Ramos (cell line): ENCODE measurements around the gene IHH.

Experiments used
- in situ Hi-C: fragments of 300-500 bp; cut with MboI; formaldehyde crosslinking; loops from one replicate; pipeline ENCODE4 v1.14.3; 2022; ENCODE audit warnings: low sequenced_read_pairs; ENCODE audit not compliant: unreplicated experiment

The IHH gene

GRCh38 chr2:219060821-219061791 is at the start of gene IHH:
Gene IHH (minus strand): TSS chr2:219060921. CDS start chr2:219060467, 454 bp downstream.
- in situ Hi-C loops, result no loop called here

GRCh38 chr2:219109471-219109870 is 48.8 kb upstream of the IHH start:
- in situ Hi-C loops, result no loop called here

- in situ Hi-C loops, result no loop called here
These were observed 47.0 kb upstream of the IHH start for GRCh38 chr2:219107758-219108157.

GRCh38 chr2:219106251-219106650 is 45.5 kb upstream of the IHH start:
- in situ Hi-C loops, result no loop called here

- in situ Hi-C loops, result no loop called here
These were observed 43.6 kb upstream of the IHH start for GRCh38 chr2:219104107-219105035.

- in situ Hi-C loops, result no loop called here
These were observed 38.6 kb upstream of the IHH start for GRCh38 chr2:219099329-219099728.

- in situ Hi-C loops, result no loop called here
These were observed 34.8 kb upstream of the IHH start for GRCh38 chr2:219095406-219095935.

GRCh38 chr2:219094171-219094570 is 33.5 kb upstream of the IHH start:
- in situ Hi-C loops, result no loop called here

GRCh38 chr2:219090436-219091299 is 29.9 kb upstream of the IHH start:
- in situ Hi-C loops, result no loop called here

GRCh38 chr2:219089330-219089729 is 28.6 kb upstream of the IHH start:
- in situ Hi-C loops, result no loop called here

GRCh38 chr2:219087848-219088247 is 27.1 kb upstream of the IHH start:
- in situ Hi-C loops, result no loop called here

- in situ Hi-C loops, result no loop called here
These were observed 26.6 kb upstream of the IHH start for GRCh38 chr2:219087361-219087760.

- in situ Hi-C loops, result no loop called here
These were observed 25.5 kb upstream of the IHH start for GRCh38 chr2:219086196-219086595.

- in situ Hi-C loops, result no loop called here
These were observed 24.1 kb upstream of the IHH start for GRCh38 chr2:219084791-219085190.

- in situ Hi-C loops, result no loop called here
These were observed 21.7 kb upstream of the IHH start for GRCh38 chr2:219082332-219082958.

- in situ Hi-C loops, result no loop called here
These were observed 21.1 kb upstream of the IHH start for GRCh38 chr2:219081701-219082331.

- in situ Hi-C loops, result no loop called here
These were observed 20.4 kb upstream of the IHH start for GRCh38 chr2:219081096-219081495.

- in situ Hi-C loops, result no loop called here
These were observed 18.7 kb upstream of the IHH start for GRCh38 chr2:219079417-219079816.

- in situ Hi-C loops, result no loop called here
These were observed 18.2 kb upstream of the IHH start for GRCh38 chr2:219078951-219079350.
